HepG2 (cell line): ENCODE measurements around the gene ARHGAP26. TPM values are rescaled to one million over a fixed set of nuclear protein-coding genes. Genes with fewer than 3 reads are reported as not detected.

Source experiments
- CEBPZ ChIP-seq: IDR thresholded peaks from 2 replicates; pipeline ENCODE4 v1.6.1; 2012; ENCODE audit warnings: low read length, improper control_type of control experiment
- E2F2 ChIP-seq: sonication (generic); formaldehyde crosslinking; IDR thresholded peaks from 2 replicates; pipeline ENCODE4 v1.4.0; 2020; ENCODE audit warnings: missing genetic modification reagents, borderline replicate concordance
- HDAC6 ChIP-seq: fragments of 200-600 bp; sonication (generic); IDR thresholded peaks from 2 replicates; pipeline ENCODE4 v1.7.0; 2017; ENCODE audit warnings: mild to moderate bottlenecking, antibody characterized with exemption, low read length, low read depth
- LRRFIP1 ChIP-seq: sonication (generic); formaldehyde crosslinking; conservative IDR thresholded peaks from 2 replicates; pipeline ENCODE4 v1.4.0; 2020; ENCODE audit warnings: missing genetic modification reagents
- MAZ ChIP-seq, 2 experiments: sonication (generic) in 1 of 2; formaldehyde crosslinking in 1 of 2; IDR thresholded peaks; 2 replicates each; pipeline versions ENCODE4 v1.5.0 to v1.6.1; 2012 to 2020; ENCODE audit warnings: low read depth in 2 of 2, mild to moderate bottlenecking in 2 of 2, borderline replicate concordance in 1 of 2, improper control_type of control experiment in 1 of 2, low read length in 1 of 2, missing genetic modification reagents in 1 of 2, moderate library complexity in 1 of 2
- MXI1 ChIP-seq: IDR thresholded peaks from 3 replicates; pipeline ENCODE4 v1.6.1; 2012; ENCODE audit warnings: low read depth, low read length, inconsistent platforms, borderline replicate concordance
- NFE2L1 ChIP-seq: sonication (generic); formaldehyde crosslinking; IDR thresholded peaks from 2 replicates; pipeline ENCODE4 v1.4.0; 2020; ENCODE audit warnings: missing genetic modification reagents, mild to moderate bottlenecking, borderline replicate concordance
- NFIB ChIP-seq: sonication (generic); formaldehyde crosslinking; IDR thresholded peaks from 2 replicates; pipeline ENCODE4 v1.9.0; 2021; ENCODE audit warnings: missing genetic modification reagents, mild to moderate bottlenecking, borderline replicate concordance
- NKX3-1 ChIP-seq: sonication (generic); formaldehyde crosslinking; IDR thresholded peaks from 2 replicates; pipeline ENCODE4 v1.5.0; 2020; ENCODE audit warnings: missing genetic modification reagents
- NR2C2 ChIP-seq: sonication (generic); formaldehyde crosslinking; IDR thresholded peaks from 2 replicates; pipeline ENCODE4 v1.4.0; 2020; ENCODE audit warnings: missing genetic modification reagents, mild to moderate bottlenecking, moderate library complexity, borderline replicate concordance
- NR3C1 ChIP-seq: sonication (generic); formaldehyde crosslinking; IDR thresholded peaks from 2 replicates; pipeline ENCODE4 v1.4.0; 2020; ENCODE audit warnings: missing genetic modification reagents
- RFX1 ChIP-seq: fragments of 450-650 bp; IDR thresholded peaks from 2 replicates; pipeline ENCODE4 v1.6.1; 2017
- SUZ12 ChIP-seq: fragments of 150-350 bp; IDR thresholded peaks from 2 replicates; pipeline ENCODE4 v1.6.1; 2014; ENCODE audit warnings: low read depth, low read length
- ZMYM4 ChIP-seq: sonication (generic); formaldehyde crosslinking; IDR thresholded peaks from 2 replicates; pipeline ENCODE4 v1.8.1; 2023; ENCODE audit warnings: mild to moderate bottlenecking, missing genetic modification reagents
- ZNF232 ChIP-seq: sonication (generic); formaldehyde crosslinking; IDR thresholded peaks from 2 replicates; pipeline ENCODE4 v1.4.0; 2020; ENCODE audit warnings: missing genetic modification reagents, borderline replicate concordance
- ZNF263 ChIP-seq: sonication (generic); formaldehyde crosslinking; IDR thresholded peaks from 2 replicates; pipeline ENCODE4 v1.4.0; 2020; ENCODE audit warnings: missing genetic modification reagents
- ZNF296 ChIP-seq: sonication (generic); formaldehyde crosslinking; conservative IDR thresholded peaks from 2 replicates; pipeline ENCODE4 v1.5.0; 2020; ENCODE audit warnings: mild to moderate bottlenecking, missing genetic modification reagents
- ZNF3 ChIP-seq: IDR thresholded peaks from 2 replicates; pipeline ENCODE4 v1.7.0; 2017; ENCODE audit warnings: inconsistent platforms
- ZNF350 ChIP-seq: sonication (generic); formaldehyde crosslinking; IDR thresholded peaks from 2 replicates; pipeline ENCODE4 v1.4.0; 2020; ENCODE audit warnings: mild to moderate bottlenecking, low read depth, missing genetic modification reagents, borderline replicate concordance
- ZNF382 ChIP-seq: sonication (generic); formaldehyde crosslinking; IDR thresholded peaks from 2 replicates; pipeline ENCODE4 v1.5.0; 2020; ENCODE audit warnings: missing genetic modification reagents, mild to moderate bottlenecking, borderline replicate concordance
- ZNF670 ChIP-seq: sonication (generic); formaldehyde crosslinking; IDR thresholded peaks from 2 replicates; pipeline ENCODE4 v1.8.0; 2022; ENCODE audit warnings: mild to moderate bottlenecking, missing genetic modification reagents, borderline replicate concordance
- ZNF720 ChIP-seq: sonication (generic); formaldehyde crosslinking; IDR thresholded peaks from 2 replicates; pipeline ENCODE4 v1.4.0; 2020; ENCODE audit warnings: missing genetic modification reagents
- ZNF878 ChIP-seq: sonication (generic); formaldehyde crosslinking; IDR thresholded peaks from 2 replicates; pipeline ENCODE4 v1.8.1; 2023; ENCODE audit warnings: mild to moderate bottlenecking, missing genetic modification reagents, moderate library complexity
- polyA plus RNA-seq, 8 experiments: library from polyadenylated mRNA; depleted of rRNA in 3 of 8; stranded (reverse) in 7 of 8; unstranded in 1 of 8; fragments of >200 nt; fragmentation: Illumina TruSeq in 4 of 8; extraction: Trizol in 4 of 8; gene quantifications; 2 replicates each; pipeline versions ENCODE4 v1.2.1 to v1.2.3, GENCODE V29; 2011 to 2016; ENCODE audit warnings: low read depth in 4 of 8, missing spikeins in 1 of 8, mixed read lengths in 1 of 8; ENCODE audit not compliant: insufficient read depth in 1 of 8
- total RNA-seq, 5 experiments: library from RNA; depleted of rRNA; stranded (reverse); fragments of >200 nt; fragmentation: Illumina TruSeq; extraction: Trizol; gene quantifications; 2 replicates each; pipeline ENCODE4 v1.2.3, GENCODE V29; 2016; ENCODE audit warnings: low read depth in 1 of 5

The ARHGAP26 gene
- total and polyA plus RNA-seq, 2 of the 13 experiments (the other 11 are each of a cell fraction or from before 2014, with no cell fraction given) = 9.6 to 18.2 TPM

GRCh38 chr5:143182901-143183820 lies 413.0 kb downstream of the ARHGAP26 start (continued):
- TF ChIP-seq ZNF670 (CRISPR knock-in tag) (no peak), MXI1 (no peak), ZNF232 (CRISPR knock-in tag) (no peak), NR2C2 (CRISPR knock-in tag) (no peak), LRRFIP1 (CRISPR knock-in tag) (no peak), NR3C1 (CRISPR knock-in tag) (no peak), ZNF296 (CRISPR knock-in tag) (no peak), ZNF350 (CRISPR knock-in tag) (no peak), NFIB (CRISPR knock-in tag) (no peak), NKX3-1 (no peak), ZNF878 (CRISPR knock-in tag) (no peak), ZNF720 (CRISPR knock-in tag) (no peak), ZNF263 (no peak), SUZ12 (no peak), CEBPZ (no peak), E2F2 (no peak), ZNF382 (CRISPR knock-in tag) (no peak), ZMYM4 (peak; percentile 58; the same call in 1 of the 2 replicates), HDAC6 (no peak), NFE2L1 (CRISPR knock-in tag) (no peak), MAZ (IDR thresholded peaks at IDR 0.05; ENCODE audit: borderline replicate concordance, low read depth, low read length) (no peak), MAZ (CRISPR knock-in tag; IDR thresholded peaks at IDR 0.05; ENCODE audit: low read depth) (0 out of 2 replicates have a peak, but pooled peaks have one; percentile 39), RFX1 (no peak), ZNF3 (CRISPR knock-in tag) (no peak)
